ENCODE measurements around the gene GABRB2. TPM values are rescaled to one million over a fixed set of nuclear protein-coding genes. Genes with fewer than 3 reads are reported as not detected.
"Not testable (repeated sequence)": the region's sequence is repeated elsewhere in the genome, so short reads cannot be mapped to it uniquely, and the experiment has no call there.

The GABRB2 gene
- total RNA-seq, 2 donors from 2014 or later: not detected

DNA sequence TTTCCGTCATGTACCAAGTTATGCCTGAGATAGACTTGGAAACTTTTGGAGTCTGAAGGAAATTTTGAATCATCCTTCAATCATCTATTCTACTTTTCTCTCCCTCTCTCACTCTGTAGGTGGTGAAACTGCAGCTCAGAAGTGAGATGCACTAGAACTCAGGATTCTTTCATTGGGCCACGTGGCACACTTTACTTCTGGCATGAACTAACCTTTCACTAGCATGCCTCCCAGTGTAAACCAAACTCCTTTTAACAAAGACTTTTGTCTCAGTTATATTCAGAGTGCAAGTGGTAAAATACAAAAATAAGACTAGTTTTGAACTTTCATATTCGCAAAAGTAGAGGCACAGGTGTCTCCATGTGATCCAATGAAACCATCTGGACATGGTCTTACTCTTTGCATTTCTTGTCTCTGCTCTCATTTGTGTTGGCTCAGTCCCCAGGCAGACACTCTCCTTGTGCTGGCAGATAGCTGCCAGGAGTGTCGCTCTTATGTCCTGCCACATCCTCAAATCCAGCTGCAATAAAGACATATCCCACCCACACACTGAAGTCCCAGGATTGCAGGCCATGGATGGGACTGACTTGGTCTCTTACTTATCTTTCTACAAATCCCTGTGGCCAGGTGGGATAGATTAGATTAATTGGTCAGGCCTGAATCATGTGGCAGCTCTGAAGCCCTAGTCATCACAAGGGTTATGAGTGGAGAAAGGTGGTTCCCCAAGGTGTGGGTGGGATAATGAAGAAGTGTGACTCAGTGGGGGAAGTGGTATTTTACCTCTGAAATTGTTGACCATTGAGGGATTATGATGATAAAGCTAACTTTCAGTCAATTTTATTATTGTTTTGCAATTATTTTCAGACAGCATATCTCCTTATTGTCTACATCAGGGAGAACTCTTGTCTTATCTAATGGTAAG lies 267.5 kb downstream of the GABRB2 start:
- no peak overlapping the region for H3K4me3 Mint-ChIP-seq

GRCh38 chr5:161277011-161277410 lies 269.5 kb downstream of the GABRB2 start:
- Mint-ChIP-seq H3K27me3 (no peaks in the 10 kb centered on the region), H3K9me3 (peaks cover 7% of the 10 kb centered on the region), H3K27ac (no peak overlapping the region), H3K4me3 (no peak overlapping the region), H3K4me1 (no peaks in the 10 kb centered on the region), H3K36me3 (ENCODE audit: low read depth) (no peaks in the 10 kb centered on the region)
- ATAC-seq (replicated peaks): no peak

More for the DNA sequence above, 267.5 kb downstream of the GABRB2 start:
- ATAC-seq (replicated peaks): no peak
- peaks cover 11% of the 10 kb centered on the region for H3K9me3 Mint-ChIP-seq
- no peak overlapping the region for H3K27ac Mint-ChIP-seq
- no peaks in the 10 kb centered on the region for H3K36me3 Mint-ChIP-seq (ENCODE audit: low read depth)
- no peaks in the 10 kb centered on the region for H3K27me3 Mint-ChIP-seq
- H3K4me1 Mint-ChIP-seq: no peaks in the 10 kb centered on the region

- no peaks in the 10 kb centered on the region for H3K27me3 Mint-ChIP-seq
- ATAC-seq (replicated peaks): no peak
- H3K9me3 Mint-ChIP-seq: peaks cover 10% of the 10 kb centered on the region
- no peaks in the 10 kb centered on the region for H3K36me3 Mint-ChIP-seq (ENCODE audit: low read depth)
- no peak overlapping the region for H3K4me3 Mint-ChIP-seq
- no peak overlapping the region for H3K27ac Mint-ChIP-seq
- H3K4me1 Mint-ChIP-seq: no peaks in the 10 kb centered on the region
These were observed 271.6 kb downstream of the GABRB2 start for GRCh38 chr5:161274951-161275350.

- Mint-ChIP-seq H3K4me3 (no peak overlapping the region), H3K27me3 (no peaks in the 10 kb centered on the region), H3K36me3 (ENCODE audit: low read depth) (no peaks in the 10 kb centered on the region), H3K27ac (no peak overlapping the region), H3K4me1 (no peaks in the 10 kb centered on the region), H3K9me3 (peaks cover 19% of the 10 kb centered on the region)
- ATAC-seq (replicated peaks): no peak
These were observed 273.1 kb downstream of the GABRB2 start for GRCh38 chr5:161273410-161273809.

GRCh38 chr5:161271816-161272215 lies 274.7 kb downstream of the GABRB2 start:
- ATAC-seq (replicated peaks): no peak
- Mint-ChIP-seq H3K4me3 (no peak overlapping the region), H3K27ac (no peak overlapping the region), H3K4me1 (no peaks in the 10 kb centered on the region), H3K9me3 (peaks cover 19% of the 10 kb centered on the region), H3K27me3 (no peaks in the 10 kb centered on the region), H3K36me3 (ENCODE audit: low read depth) (no peaks in the 10 kb centered on the region)

DNA sequence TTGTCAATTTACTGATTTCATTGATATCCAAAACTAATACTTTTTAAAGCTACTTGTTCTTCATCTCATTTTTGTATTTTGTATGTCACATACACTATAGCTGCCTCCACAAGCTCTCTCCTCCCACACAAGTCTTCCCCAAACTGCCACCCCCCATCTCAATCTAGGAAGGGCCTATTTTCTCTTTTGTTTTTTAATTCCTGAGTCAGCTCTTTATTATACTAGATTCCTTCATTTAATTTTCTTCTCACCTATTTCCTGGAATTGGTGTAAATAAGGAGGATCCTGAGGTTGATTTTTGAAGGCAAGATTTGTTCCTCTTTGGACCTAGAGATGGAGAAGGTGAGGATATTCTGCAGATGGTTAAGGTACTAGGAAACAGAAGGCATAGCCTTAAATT lies 277.4 kb downstream of the GABRB2 start:
- no peak overlapping the region for H3K27ac Mint-ChIP-seq
- ATAC-seq (replicated peaks): no peak
- no peaks in the 10 kb centered on the region for H3K27me3 Mint-ChIP-seq
- H3K4me3 Mint-ChIP-seq: no peak overlapping the region
- peaks cover 16% of the 10 kb centered on the region for H3K9me3 Mint-ChIP-seq
- no peaks in the 10 kb centered on the region for H3K36me3 Mint-ChIP-seq (ENCODE audit: low read depth)
- H3K4me1 Mint-ChIP-seq: no peaks in the 10 kb centered on the region

- H3K9me3 Mint-ChIP-seq: peaks cover 16% of the 10 kb centered on the region
- ATAC-seq (replicated peaks): no peak
- H3K27ac Mint-ChIP-seq: no peak overlapping the region
These were observed 279.6 kb downstream of the GABRB2 start for GRCh38 chr5:161266954-161267353.

GRCh38 chr5:161265006-161265405 lies 281.5 kb downstream of the GABRB2 start:
- Mint-ChIP-seq H3K36me3 (ENCODE audit: low read depth) (no peaks in the 10 kb centered on the region), H3K27me3 (no peaks in the 10 kb centered on the region), H3K4me1 (no peaks in the 10 kb centered on the region), H3K4me3 (no peak overlapping the region), H3K9me3 (peaks cover 10% of the 10 kb centered on the region), H3K27ac (no peak overlapping the region)
- no peak for ATAC-seq (replicated peaks)

More at GRCh38 chr5:161266954-161267353, 279.6 kb downstream of the GABRB2 start:
- Mint-ChIP-seq H3K4me1 (no peaks in the 10 kb centered on the region), H3K36me3 (ENCODE audit: low read depth) (no peaks in the 10 kb centered on the region), H3K4me3 (no peak overlapping the region), H3K27me3 (no peaks in the 10 kb centered on the region)

- H3K4me3 Mint-ChIP-seq: no peak overlapping the region
- no peak for ATAC-seq (replicated peaks)
- no peaks in the 10 kb centered on the region for H3K36me3 Mint-ChIP-seq (ENCODE audit: low read depth)
- H3K27ac Mint-ChIP-seq: no peak overlapping the region
- no peaks in the 10 kb centered on the region for H3K4me1 Mint-ChIP-seq
- no peaks in the 10 kb centered on the region for H3K27me3 Mint-ChIP-seq
- no peaks in the 10 kb centered on the region for H3K9me3 Mint-ChIP-seq
These were observed 283.3 kb downstream of the GABRB2 start for GRCh38 chr5:161263191-161263590.

- no peak for ATAC-seq (replicated peaks)
- Mint-ChIP-seq H3K27ac (no peak overlapping the region), H3K4me3 (no peak overlapping the region), H3K9me3 (no peaks in the 10 kb centered on the region), H3K4me1 (no peaks in the 10 kb centered on the region), H3K27me3 (no peaks in the 10 kb centered on the region), H3K36me3 (ENCODE audit: low read depth) (no peaks in the 10 kb centered on the region)
These were observed 284.7 kb downstream of the GABRB2 start for GRCh38 chr5:161261668-161262323.

GRCh38 chr5:161258438-161258837 lies 288.1 kb downstream of the GABRB2 start:
- Mint-ChIP-seq H3K27ac (no peak overlapping the region), H3K4me1 (no peaks in the 10 kb centered on the region), H3K36me3 (ENCODE audit: low read depth) (no peaks in the 10 kb centered on the region), H3K4me3 (no peak overlapping the region), H3K27me3 (no peaks in the 10 kb centered on the region), H3K9me3 (no peaks in the 10 kb centered on the region)
- ATAC-seq (replicated peaks): no peak

- no peaks in the 10 kb centered on the region for H3K27me3 Mint-ChIP-seq
- no peaks in the 10 kb centered on the region for H3K36me3 Mint-ChIP-seq (ENCODE audit: low read depth)
- no peaks in the 10 kb centered on the region for H3K9me3 Mint-ChIP-seq
- H3K4me3 Mint-ChIP-seq: no peak overlapping the region
- no peak for ATAC-seq (replicated peaks)
- H3K4me1 Mint-ChIP-seq: no peaks in the 10 kb centered on the region
- no peak overlapping the region for H3K27ac Mint-ChIP-seq
These were observed 289.6 kb downstream of the GABRB2 start for GRCh38 chr5:161256957-161257356.

DNA sequence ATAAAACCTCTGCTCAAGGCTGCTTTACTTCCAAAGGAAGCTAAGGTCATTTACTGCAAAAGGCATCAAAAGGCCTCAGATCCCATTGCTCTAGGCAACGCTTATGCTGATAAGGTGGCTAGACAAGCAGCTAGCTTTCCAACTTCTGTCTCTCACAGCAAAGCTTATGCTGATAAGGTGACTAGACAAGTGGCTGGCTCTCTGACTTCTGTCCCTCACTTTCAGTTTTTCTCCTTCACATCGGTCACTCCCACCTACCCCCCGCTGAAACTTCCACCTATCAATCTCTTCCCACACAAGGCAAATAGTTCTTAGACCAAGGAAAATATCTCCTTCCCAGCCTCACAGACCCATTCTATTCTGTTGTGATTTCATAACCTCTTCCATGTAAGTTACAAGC lies 293.6 kb downstream of the GABRB2 start:
- ATAC-seq (replicated peaks); H3K4me3 Mint-ChIP-seq; H3K9me3 Mint-ChIP-seq: not testable (repeated sequence)

DNA sequence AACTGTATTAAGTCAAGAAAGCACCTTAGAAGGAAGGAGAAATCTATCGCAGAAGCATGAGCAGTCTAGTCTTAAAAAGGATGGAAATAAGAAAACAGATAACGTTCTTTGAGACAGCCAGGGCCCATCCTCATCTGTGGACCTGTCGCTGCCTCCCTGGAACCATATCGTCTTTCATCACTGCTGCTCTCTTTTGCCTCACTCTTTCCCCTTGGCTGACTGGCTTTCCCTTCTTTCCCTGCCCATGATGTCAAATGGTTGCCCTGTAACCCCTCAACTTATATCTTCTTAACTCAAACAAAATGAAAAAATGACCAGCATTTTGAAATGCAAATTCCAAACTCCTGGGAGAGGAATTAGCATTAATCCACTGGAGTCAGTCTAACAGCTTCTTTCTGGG lies 299.8 kb downstream of the GABRB2 start:
- Mint-ChIP-seq H3K4me3 (no peak overlapping the region), H3K9me3 (peaks cover 2% of the 10 kb centered on the region), H3K27me3 (no peaks in the 10 kb centered on the region), H3K27ac (no peak overlapping the region), H3K4me1 (no peaks in the 10 kb centered on the region), H3K36me3 (ENCODE audit: low read depth) (no peaks in the 10 kb centered on the region)
- ATAC-seq (replicated peaks): no peak

More for the DNA sequence above, 293.6 kb downstream of the GABRB2 start:
- not testable (repeated sequence) for H3K4me1 Mint-ChIP-seq; H3K27me3 Mint-ChIP-seq; H3K27ac Mint-ChIP-seq; H3K36me3 Mint-ChIP-seq (ENCODE audit: low read depth)

DNA sequence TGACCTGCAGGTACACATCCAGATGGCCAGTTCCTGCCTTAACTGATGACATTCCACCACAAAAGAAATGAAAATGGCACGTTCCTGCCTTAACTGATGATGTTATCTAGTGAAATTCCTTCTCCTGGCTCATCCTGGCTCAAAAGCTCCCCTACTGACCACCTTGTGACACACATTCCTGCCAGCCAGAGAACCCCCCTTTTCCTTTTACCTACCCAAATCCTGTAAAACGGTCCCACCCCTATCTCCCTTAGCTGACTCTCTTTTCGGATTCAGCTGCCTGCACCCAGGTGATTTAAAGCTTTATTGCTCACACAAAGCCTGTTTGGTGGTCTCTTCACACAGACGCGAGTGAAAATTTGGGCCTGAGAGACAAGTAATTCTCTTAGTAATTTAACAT lies 300.7 kb downstream of the GABRB2 start:
- not testable (repeated sequence) for H3K27me3 Mint-ChIP-seq; H3K27ac Mint-ChIP-seq; H3K36me3 Mint-ChIP-seq (ENCODE audit: low read depth); H3K4me3 Mint-ChIP-seq; H3K4me1 Mint-ChIP-seq; H3K9me3 Mint-ChIP-seq; ATAC-seq (replicated peaks)

Data from activated T-helper 17 cell treated with anti-CD3 and anti-CD28 coated beads, Interleukin-2, amount 50 U/mL, for 72 hours (primary cell).